ENCODE measurements around the gene DAG1.
A peak's percentile ranks its signal among the peaks of the same experiment; 100 is the strongest.

The DAG1 gene

DNA sequence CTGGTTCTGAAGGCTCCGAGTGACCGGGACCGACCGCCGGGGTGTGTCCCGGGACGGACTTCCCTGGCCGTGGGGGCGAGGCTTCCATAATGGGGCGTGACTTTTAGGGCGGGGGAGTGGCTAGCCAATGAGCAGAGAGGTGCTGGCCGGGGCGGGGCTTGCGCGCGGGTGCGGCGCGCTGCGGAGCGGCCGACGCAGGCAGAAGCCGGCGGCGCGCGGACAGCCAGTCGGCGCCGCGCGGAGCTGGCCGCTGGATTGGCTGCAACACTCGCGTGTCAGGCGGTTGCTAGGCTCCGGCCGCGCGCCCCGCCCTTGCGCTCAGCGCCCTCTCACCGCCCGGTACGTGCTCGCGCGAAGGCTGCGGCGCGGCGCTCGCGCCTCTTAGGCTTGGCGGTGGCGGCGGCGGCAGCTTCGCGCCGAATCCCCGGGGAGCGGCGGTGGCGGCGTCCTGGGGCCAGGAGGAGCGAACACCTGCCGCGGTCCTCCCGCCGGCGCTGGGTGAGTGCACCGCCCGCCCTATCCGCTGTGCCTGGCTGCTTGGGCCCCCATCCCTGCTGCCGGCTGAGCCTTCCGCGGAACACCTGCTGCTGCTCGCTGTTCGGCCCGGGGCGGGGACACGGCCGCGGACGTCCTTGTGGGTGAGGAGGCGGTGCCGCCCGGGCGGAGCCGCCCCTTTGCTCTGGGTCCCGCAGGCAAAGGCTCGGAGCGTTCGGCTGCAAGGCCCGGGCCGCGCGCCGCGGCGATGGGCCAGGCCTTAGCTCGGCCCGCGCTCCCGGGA is at the start of gene DAG1:
Gene DAG1 (plus strand): TSS at position 332 of the 778 bp plus-strand sequence. CDS start 40,268 bp downstream, outside the sequence.
- TF ChIP-seq, protein P1, sequence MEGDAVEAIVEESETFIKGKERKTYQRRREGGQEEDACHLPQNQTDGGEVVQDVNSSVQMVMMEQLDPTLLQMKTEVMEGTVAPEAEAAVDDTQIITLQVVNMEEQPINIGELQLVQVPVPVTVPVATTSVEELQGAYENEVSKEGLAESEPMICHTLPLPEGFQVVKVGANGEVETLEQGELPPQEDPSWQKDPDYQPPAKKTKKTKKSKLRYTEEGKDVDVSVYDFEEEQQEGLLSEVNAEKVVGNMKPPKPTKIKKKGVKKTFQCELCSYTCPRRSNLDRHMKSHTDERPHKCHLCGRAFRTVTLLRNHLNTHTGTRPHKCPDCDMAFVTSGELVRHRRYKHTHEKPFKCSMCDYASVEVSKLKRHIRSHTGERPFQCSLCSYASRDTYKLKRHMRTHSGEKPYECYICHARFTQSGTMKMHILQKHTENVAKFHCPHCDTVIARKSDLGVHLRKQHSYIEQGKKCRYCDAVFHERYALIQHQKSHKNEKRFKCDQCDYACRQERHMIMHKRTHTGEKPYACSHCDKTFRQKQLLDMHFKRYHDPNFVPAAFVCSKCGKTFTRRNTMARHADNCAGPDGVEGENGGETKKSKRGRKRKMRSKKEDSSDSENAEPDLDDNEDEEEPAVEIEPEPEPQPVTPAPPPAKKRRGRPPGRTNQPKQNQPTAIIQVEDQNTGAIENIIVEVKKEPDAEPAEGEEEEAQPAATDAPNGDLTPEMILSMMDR (IDR thresholded peaks at IDR 0.05) = peak; percentile 32
- H3K9me3 ChIP-seq = no peaks in the 10 kb centered on the region
- H3K4me3 ChIP-seq (ENCODE audit: low read depth in 1 of 2, low read length in 1 of 2) = peak within 1 kb of the TSS; percentile 78 to 92
- H3K36me3 ChIP-seq = no peaks in the 10 kb centered on the region
- peak within 1 kb of the TSS; percentile 94 for H3K27ac ChIP-seq
- peaks cover 23 to 28% of the 10 kb centered on the region in 2 experiments for H3K4me1 ChIP-seq (ENCODE audit: control insufficient read depth in 1 of 2, insufficient read depth in 1 of 2, low read depth in 1 of 2, low read length in 1 of 2)
- no peaks in the 10 kb centered on the region for H3K27me3 ChIP-seq

DNA sequence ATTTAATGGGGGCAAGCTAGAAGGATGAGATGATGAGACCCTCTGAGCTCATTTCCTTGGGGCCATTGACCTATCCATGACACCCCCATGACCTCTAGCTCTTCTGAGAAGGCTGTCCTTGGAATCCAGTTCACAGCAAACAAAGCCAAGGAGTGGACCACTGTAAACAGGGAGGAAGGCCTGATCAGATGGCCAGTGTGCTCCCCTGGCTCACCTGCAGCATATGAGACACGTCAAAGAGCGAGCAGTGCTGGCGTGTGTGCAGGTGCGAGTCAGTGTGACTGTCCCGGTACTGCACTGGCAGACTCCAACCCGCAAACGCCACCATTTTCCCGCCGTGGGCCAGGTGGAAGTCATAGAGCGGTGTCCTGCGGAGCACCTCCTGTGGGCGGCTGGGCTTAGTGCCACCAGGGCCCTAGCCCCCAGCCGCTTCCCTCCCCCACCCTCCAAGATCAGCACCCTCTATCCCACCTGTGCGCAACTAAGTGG is 48.1 kb upstream of the DAG1 start:
- Histone ChIP-seq H3K36me3 (peaks cover 7% of the 10 kb centered on the region), H3K4me3 (ENCODE audit: low read depth in 1 of 2, low read length in 1 of 2) (peak overlapping the region in 1 of 2 experiments; percentile 31), H3K27ac (peak overlapping the region; percentile 30), H3K9me3 (no peaks in the 10 kb centered on the region), H3K27me3 (no peaks in the 10 kb centered on the region), H3K4me1 (ENCODE audit: control insufficient read depth in 1 of 2, insufficient read depth in 1 of 2, low read depth in 1 of 2, low read length in 1 of 2) (peaks cover 23 to 32% of the 10 kb centered on the region in 2 experiments)
- TF ChIP-seq, protein P1 (IDR thresholded peaks at IDR 0.05) = no peak

DNA sequence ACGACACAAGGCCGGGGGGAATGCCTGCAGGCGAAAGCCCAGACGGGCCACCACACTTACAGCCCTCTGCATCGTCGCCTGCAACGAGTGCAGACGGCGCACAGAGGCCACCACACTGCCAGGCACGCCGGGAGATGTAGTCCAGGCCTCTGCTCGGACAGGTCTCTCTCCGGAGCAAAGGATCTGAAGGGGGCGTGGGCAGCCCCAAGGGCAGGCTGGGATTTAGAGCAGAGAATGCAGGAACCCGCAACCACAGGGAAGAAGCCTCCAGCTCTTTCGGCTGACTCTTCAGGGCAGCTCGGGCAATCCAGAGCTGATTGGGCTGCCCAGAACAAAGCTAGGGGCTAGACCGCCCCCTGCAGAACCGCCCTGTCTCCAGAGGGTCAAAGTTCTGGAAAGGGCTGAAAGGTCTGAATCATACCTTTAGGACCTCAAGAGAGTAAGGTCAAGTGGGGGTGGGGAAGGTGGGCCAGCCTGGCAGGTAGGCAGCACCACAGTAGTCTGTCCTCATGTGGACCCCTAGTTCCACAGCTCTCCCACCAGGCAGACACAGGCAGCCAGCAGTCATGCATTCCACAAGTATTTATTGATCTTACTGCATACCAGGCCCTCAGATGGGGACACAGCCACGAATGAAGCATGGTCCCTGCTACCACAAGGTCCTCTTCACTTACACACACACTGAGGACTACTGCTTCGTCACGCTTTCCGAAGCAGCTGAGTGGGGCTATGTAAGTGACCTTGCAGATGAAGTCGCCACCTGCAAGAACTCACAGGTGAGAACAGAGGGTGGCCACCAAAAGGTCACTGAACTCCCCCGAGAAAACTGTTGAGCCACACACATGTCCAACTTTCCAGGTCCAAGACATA is 47.5 kb upstream of the DAG1 start, which contains the start of gene AMT:
Gene AMT (minus strand): TSS at position 95 of the 870 bp plus-strand sequence. CDS start 23 bp downstream, at position 72.
- H3K27ac ChIP-seq = peak within 1 kb of the TSS; percentile 30
- peak within 1 kb of the TSS in 1 of 2 experiments; percentile 31 for H3K4me3 ChIP-seq (ENCODE audit: low read depth in 1 of 2, low read length in 1 of 2)
- peaks cover 7% of the 10 kb centered on the region for H3K36me3 ChIP-seq

DNA sequence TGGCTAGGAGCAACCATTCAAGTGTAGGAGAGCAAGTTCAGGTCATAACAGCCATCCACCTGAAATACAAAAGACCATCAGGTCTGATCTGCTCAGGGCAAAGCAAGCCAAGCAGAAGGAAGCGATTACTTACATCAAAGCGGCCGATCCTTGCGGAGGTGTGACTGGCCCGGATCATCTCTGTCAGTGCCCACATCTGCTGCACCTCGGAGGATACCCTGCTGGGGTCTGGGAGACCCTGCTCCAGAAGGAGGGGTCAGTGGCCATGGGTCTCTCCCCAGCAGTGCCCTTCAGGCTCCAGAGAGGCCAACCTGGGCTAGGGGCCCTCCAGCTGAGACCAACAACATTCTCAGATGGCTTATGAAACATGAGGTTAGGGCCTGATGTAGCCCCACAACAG is 45.3 kb upstream of the DAG1 start:
- TF ChIP-seq, protein P1 (IDR thresholded peaks at IDR 0.05) = no peak
- no peaks in the 10 kb centered on the region for H3K27me3 ChIP-seq
- no peak overlapping the region for H3K4me3 ChIP-seq (ENCODE audit: low read depth in 1 of 2, low read length in 1 of 2)
- no peaks in the 10 kb centered on the region for H3K9me3 ChIP-seq
- H3K4me1 ChIP-seq (ENCODE audit: control insufficient read depth in 1 of 2, insufficient read depth in 1 of 2, low read depth in 1 of 2, low read length in 1 of 2) = peaks cover 19 to 32% of the 10 kb centered on the region in 2 experiments
- H3K27ac ChIP-seq = no peak overlapping the region
- H3K36me3 ChIP-seq = no peaks in the 10 kb centered on the region

More for the DNA sequence above, 47.5 kb upstream of the DAG1 start, which contains the start of gene AMT:
- TF ChIP-seq, protein P1 (IDR thresholded peaks at IDR 0.05) = no peak
- no peaks in the 10 kb centered on the region for H3K9me3 ChIP-seq
- H3K27me3 ChIP-seq = no peaks in the 10 kb centered on the region
- peaks cover 17 to 26% of the 10 kb centered on the region in 2 experiments for H3K4me1 ChIP-seq (ENCODE audit: control insufficient read depth in 1 of 2, insufficient read depth in 1 of 2, low read depth in 1 of 2, low read length in 1 of 2)

DNA sequence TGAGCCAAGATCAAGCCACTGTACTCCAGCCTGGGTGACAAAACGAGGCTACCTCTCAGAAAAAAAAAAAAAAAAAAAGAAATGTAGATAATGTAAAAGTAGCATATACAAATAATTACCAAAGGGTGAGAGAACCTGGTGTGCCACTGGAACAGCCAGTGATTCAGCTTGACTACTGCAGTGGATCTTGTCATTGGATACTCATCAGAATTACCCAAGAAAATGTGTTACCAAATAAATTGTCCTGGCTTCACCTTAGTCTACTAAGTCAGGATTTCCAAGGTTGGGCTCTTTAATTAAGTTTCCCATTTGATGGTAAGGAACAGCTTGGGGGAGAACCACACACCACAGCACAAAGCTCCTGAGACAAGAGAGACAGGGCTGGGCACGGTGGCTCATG is 42.5 kb upstream of the DAG1 start:
- Histone ChIP-seq H3K4me1 (ENCODE audit: control insufficient read depth in 1 of 2, insufficient read depth in 1 of 2, low read depth in 1 of 2, low read length in 1 of 2) (peaks cover 8 to 20% of the 10 kb centered on the region in 2 experiments), H3K36me3 (no peaks in the 10 kb centered on the region), H3K27ac (no peak overlapping the region), H3K4me3 (ENCODE audit: low read depth in 1 of 2, low read length in 1 of 2) (no peak overlapping the region), H3K27me3 (no peaks in the 10 kb centered on the region), H3K9me3 (no peaks in the 10 kb centered on the region)
- TF ChIP-seq, protein P1 (IDR thresholded peaks at IDR 0.05) = no peak

Measured in neutrophil (primary cell).